Measurements from ENCODE around the gene B3GALT2. TPM values are rescaled to one million over a fixed set of nuclear protein-coding genes. Genes with fewer than 3 reads are reported as not detected.

B3GALT2 gene
- total RNA-seq, 1 experiment from 2014 or later: not detected

DNA sequence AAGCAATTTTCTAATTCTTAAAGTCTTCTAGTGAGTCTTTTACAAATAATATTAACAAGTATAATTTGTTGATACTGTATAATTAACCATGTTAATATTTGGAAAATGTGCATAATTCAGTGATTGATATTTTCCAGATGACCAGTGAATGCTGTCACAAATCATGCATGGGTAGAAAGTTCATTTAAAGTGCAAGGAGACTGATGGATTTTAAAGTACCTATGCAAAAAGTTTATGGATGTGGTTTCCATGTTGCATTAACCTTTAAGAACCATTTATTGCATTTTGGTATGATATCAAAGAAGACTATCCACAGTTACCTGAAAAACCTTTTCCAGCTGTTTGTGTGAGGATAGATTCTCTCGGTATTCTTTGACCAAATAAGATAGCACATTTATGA lies 41.4 kb downstream of the B3GALT2 start:
- no peaks in the 10 kb centered on the region for H3K9me3 Mint-ChIP-seq
- ChIA-PET POLR2A (no interaction called here), CTCF (no interaction called here)
- TF ChIP-seq, protein P1, sequence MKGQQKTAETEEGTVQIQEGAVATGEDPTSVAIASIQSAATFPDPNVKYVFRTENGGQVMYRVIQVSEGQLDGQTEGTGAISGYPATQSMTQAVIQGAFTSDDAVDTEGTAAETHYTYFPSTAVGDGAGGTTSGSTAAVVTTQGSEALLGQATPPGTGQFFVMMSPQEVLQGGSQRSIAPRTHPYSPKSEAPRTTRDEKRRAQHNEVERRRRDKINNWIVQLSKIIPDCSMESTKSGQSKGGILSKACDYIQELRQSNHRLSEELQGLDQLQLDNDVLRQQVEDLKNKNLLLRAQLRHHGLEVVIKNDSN (CRISPR knock-in tag; IDR thresholded peaks at IDR 0.05): no peak
- TF ChIP-seq ARID4B (CRISPR knock-in tag; IDR thresholded peaks at IDR 0.05; ENCODE audit: borderline replicate concordance): no peak
- no peak for TF ChIP-seq MXD4 (CRISPR knock-in tag; IDR thresholded peaks at IDR 0.05; ENCODE audit: borderline replicate concordance)
- TF ChIP-seq, protein P2, sequence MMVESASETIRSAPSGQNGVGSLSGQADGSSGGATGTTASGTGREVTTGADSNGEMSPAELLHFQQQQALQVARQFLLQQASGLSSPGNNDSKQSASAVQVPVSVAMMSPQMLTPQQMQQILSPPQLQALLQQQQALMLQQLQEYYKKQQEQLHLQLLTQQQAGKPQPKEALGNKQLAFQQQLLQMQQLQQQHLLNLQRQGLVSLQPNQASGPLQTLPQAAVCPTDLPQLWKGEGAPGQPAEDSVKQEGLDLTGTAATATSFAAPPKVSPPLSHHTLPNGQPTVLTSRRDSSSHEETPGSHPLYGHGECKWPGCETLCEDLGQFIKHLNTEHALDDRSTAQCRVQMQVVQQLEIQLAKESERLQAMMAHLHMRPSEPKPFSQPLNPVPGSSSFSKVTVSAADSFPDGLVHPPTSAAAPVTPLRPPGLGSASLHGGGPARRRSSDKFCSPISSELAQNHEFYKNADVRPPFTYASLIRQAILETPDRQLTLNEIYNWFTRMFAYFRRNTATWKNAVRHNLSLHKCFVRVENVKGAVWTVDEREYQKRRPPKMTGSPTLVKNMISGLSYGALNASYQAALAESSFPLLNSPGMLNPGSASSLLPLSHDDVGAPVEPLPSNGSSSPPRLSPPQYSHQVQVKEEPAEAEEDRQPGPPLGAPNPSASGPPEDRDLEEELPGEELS (CRISPR knock-in tag; IDR thresholded peaks at IDR 0.05): no peak
- no peak for TF ChIP-seq ELF4 (CRISPR knock-in tag; IDR thresholded peaks at IDR 0.05; ENCODE audit: low read depth)
- H3K27me3 Mint-ChIP-seq (ENCODE audit: low read depth): no peaks in the 10 kb centered on the region
- no peak overlapping the region for H3K27ac Mint-ChIP-seq
- ATAC-seq (no peak), DNase-seq (ENCODE audit: low spot score) (no peak)
- no peak overlapping the region for H3K4me3 Mint-ChIP-seq
- peaks cover 17% of the 10 kb centered on the region for H3K4me1 Mint-ChIP-seq
- peaks cover 40% of the 10 kb centered on the region for H3K36me3 Mint-ChIP-seq

DNA sequence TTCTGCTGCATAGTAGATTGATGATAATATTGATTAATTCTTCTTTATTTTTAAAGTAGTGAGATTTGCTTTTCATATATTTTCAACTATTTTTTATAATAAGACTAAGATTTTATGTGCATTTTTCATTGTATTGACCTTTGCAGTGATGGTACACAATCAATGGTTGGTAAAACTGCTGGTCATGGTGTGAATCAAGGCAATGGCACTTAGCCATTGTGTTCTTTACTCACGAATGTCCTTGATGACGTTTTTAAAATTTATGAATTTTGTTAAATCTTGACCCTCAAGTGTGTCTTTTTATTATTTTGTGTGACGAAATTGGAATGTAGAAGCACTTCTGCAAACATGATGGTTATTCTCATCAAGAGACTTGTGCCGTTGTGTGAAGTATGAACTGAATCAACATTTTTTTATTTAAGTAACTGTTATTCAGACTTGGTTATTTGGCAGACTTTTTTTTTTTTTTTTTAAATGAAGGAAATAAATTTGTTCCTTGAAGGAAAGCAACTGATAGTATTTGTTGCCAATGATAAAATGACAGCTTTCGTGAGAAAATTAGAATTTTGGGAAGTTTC lies 42.0 kb downstream of the B3GALT2 start:
- Mint-ChIP-seq H3K36me3 (peaks cover 42% of the 10 kb centered on the region), H3K27me3 (ENCODE audit: low read depth) (no peaks in the 10 kb centered on the region), H3K27ac (no peak overlapping the region), H3K4me1 (peaks cover 22% of the 10 kb centered on the region), H3K4me3 (no peak overlapping the region), H3K9me3 (0 out of 2 replicates have a peak, but pooled peaks cover 2% of the 10 kb centered on the region)
- ATAC-seq: no peak
- TF ChIP-seq PRRX2 (CRISPR knock-in tag; IDR thresholded peaks at IDR 0.05): no peak
- TF ChIP-seq NR2C2 (CRISPR knock-in tag; IDR thresholded peaks at IDR 0.05): no peak
- TF ChIP-seq SMAD3 (CRISPR knock-in tag; IDR thresholded peaks at IDR 0.05; ENCODE audit: borderline replicate concordance): no peak
- TF ChIP-seq SP1 (CRISPR knock-in tag; conservative IDR thresholded peaks at IDR 0.05): no peak
- TF ChIP-seq, protein P2 (CRISPR knock-in tag; IDR thresholded peaks at IDR 0.05): no peak
- no peak for TF ChIP-seq TCF7 (CRISPR knock-in tag; IDR thresholded peaks at IDR 0.05; ENCODE audit: low read depth)
- TF ChIP-seq ATF1 (CRISPR knock-in tag; IDR thresholded peaks at IDR 0.05): no peak
- no peak for TF ChIP-seq IRF1 (CRISPR knock-in tag; IDR thresholded peaks at IDR 0.05)
- TF ChIP-seq ZNF121 (CRISPR knock-in tag; IDR thresholded peaks at IDR 0.05): no peak
- TF ChIP-seq ZBTB21 (CRISPR knock-in tag; IDR thresholded peaks at IDR 0.05; ENCODE audit: borderline replicate concordance): no peak
- TF ChIP-seq, protein P3, sequence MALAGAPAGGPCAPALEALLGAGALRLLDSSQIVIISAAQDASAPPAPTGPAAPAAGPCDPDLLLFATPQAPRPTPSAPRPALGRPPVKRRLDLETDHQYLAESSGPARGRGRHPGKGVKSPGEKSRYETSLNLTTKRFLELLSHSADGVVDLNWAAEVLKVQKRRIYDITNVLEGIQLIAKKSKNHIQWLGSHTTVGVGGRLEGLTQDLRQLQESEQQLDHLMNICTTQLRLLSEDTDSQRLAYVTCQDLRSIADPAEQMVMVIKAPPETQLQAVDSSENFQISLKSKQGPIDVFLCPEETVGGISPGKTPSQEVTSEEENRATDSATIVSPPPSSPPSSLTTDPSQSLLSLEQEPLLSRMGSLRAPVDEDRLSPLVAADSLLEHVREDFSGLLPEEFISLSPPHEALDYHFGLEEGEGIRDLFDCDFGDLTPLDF (CRISPR knock-in tag; IDR thresholded peaks at IDR 0.05): no peak
- no peak for TF ChIP-seq MLX (CRISPR knock-in tag; IDR thresholded peaks at IDR 0.05)
- TF ChIP-seq ZNF416 (CRISPR knock-in tag; IDR thresholded peaks at IDR 0.05): no peak
- TF ChIP-seq, protein P1 (CRISPR knock-in tag; IDR thresholded peaks at IDR 0.05): no peak
- no peak for TF ChIP-seq GABPB1 (CRISPR knock-in tag; IDR thresholded peaks at IDR 0.05)
- ChIA-PET POLR2A (no interaction called here), CTCF (interaction anchor here (0.6 to 1.6 kb wide), 2 partner anchors 10 to 289 kb away, joined by 3 to 4 read pairs; no protein-coding TSS in a partner anchor)
- DNase-seq (ENCODE audit: low spot score): no peak
